Suprapubic skin (tissue), 4 donors: Measurements from ENCODE around the gene IL23R.

Experiments
- POLR2A ChIP-seq, 2 donors: fragments of 450-650 bp; IDR thresholded peaks; one replicate each; pipeline ENCODE4 v1.6.1; 2017; ENCODE audit warnings: antibody characterized with exemption in 2 of 2, mild to moderate bottlenecking in 2 of 2, moderate library complexity in 2 of 2
- POLR2AphosphoS5 ChIP-seq, 3 donors: sonication (generic); formaldehyde crosslinking; IDR thresholded peaks; one replicate each; pipeline ENCODE4 v1.6.1; 2017; ENCODE audit warnings: antibody characterized with exemption in 3 of 3
- TF ChIP-seq, protein P1 (sequence below), 2 donors: fragments of 200-600 bp in 1 of 2; fragments of 450-650 bp in 1 of 2; sonication (generic) in 1 of 2; IDR thresholded peaks; one replicate each; pipeline ENCODE4 v1.5.1; 2016 to 2019; ENCODE audit warnings: antibody characterized with exemption in 2 of 2, mild to moderate bottlenecking in 1 of 2, moderate library complexity in 1 of 2

GRCh38 chr1:67137307-67137753 lies 28.9 kb upstream of the IL23R start:
- TF ChIP-seq, protein P1, sequence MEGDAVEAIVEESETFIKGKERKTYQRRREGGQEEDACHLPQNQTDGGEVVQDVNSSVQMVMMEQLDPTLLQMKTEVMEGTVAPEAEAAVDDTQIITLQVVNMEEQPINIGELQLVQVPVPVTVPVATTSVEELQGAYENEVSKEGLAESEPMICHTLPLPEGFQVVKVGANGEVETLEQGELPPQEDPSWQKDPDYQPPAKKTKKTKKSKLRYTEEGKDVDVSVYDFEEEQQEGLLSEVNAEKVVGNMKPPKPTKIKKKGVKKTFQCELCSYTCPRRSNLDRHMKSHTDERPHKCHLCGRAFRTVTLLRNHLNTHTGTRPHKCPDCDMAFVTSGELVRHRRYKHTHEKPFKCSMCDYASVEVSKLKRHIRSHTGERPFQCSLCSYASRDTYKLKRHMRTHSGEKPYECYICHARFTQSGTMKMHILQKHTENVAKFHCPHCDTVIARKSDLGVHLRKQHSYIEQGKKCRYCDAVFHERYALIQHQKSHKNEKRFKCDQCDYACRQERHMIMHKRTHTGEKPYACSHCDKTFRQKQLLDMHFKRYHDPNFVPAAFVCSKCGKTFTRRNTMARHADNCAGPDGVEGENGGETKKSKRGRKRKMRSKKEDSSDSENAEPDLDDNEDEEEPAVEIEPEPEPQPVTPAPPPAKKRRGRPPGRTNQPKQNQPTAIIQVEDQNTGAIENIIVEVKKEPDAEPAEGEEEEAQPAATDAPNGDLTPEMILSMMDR (IDR thresholded peaks at IDR 0.05): no peak
- TF ChIP-seq POLR2A (IDR thresholded peaks at IDR 0.05) (no peak), POLR2AphosphoS5 (IDR thresholded peaks at IDR 0.05) (no peak)
